ENCODE measurements around the gene IFT74. TPM values are rescaled to one million over a fixed set of nuclear protein-coding genes. Genes with fewer than 3 reads are reported as not detected.
A peak's percentile ranks its signal among the peaks of the same experiment; 100 is the strongest.

Gene IFT74
- polyA plus RNA-seq, 1 experiment: 15.6 TPM

- ChIA-PET CTCF (no interaction called here), POLR2A (interaction anchor here (1.1 kb wide), 1 partner anchor 10 kb away, joined by 3 read pairs; no protein-coding TSS in a partner anchor)
- no peak for TF ChIP-seq CTCF (IDR thresholded peaks at IDR 0.05; ENCODE audit: low read depth, low read length)
- no peak for DNase-seq (ENCODE audit: low read depth, low spot score)
- Histone ChIP-seq H3K4me3 (ENCODE audit: low read depth, low read length) (peak overlapping the region; percentile 92), H3K27me3 (ENCODE audit: control insufficient read depth, insufficient read depth, low read length) (no peaks in the 10 kb centered on the region), H3K9me3 (ENCODE audit: control insufficient read depth, insufficient read depth, low read length) (peaks cover 5% of the 10 kb centered on the region; the same call in 1 of the 2 replicates), H3K27ac (ENCODE audit: low read depth, low read length) (no peak overlapping the region)
Measured at GRCh38 chr9:26945591-26945990, 10.6 kb upstream of the IFT74 start.

- H3K4me3 ChIP-seq (ENCODE audit: low read depth, low read length): peak within 1 kb of the TSS; percentile 92
- no peak for TF ChIP-seq CTCF (IDR thresholded peaks at IDR 0.05; ENCODE audit: low read depth, low read length)
- DNase-seq (ENCODE audit: low read depth, low spot score): peak; percentile 63
- H3K9me3 ChIP-seq (ENCODE audit: control insufficient read depth, insufficient read depth, low read length): peaks cover 5% of the 10 kb centered on the region; the same call in 1 of the 2 replicates
- ChIA-PET CTCF (no interaction called here), POLR2A (interaction anchor here (0.7 to 1.7 kb wide), 2 partner anchors 9 to 177 kb away, joined by 3 to 15 read pairs; partner anchors contain the start of gene IFT74)
- H3K27me3 ChIP-seq (ENCODE audit: control insufficient read depth, insufficient read depth, low read length): no peaks in the 10 kb centered on the region
- H3K27ac ChIP-seq (ENCODE audit: low read depth, low read length): peak within 1 kb of the TSS; percentile 100
Measured at GRCh38 chr9:26946753-26947727, 9.2 kb upstream of the IFT74 start, which contains the start of gene PLAA. PLAA (minus strand) TSS chr9:26947242; CDS start chr9:26947045, 197 bp downstream.

DNA sequence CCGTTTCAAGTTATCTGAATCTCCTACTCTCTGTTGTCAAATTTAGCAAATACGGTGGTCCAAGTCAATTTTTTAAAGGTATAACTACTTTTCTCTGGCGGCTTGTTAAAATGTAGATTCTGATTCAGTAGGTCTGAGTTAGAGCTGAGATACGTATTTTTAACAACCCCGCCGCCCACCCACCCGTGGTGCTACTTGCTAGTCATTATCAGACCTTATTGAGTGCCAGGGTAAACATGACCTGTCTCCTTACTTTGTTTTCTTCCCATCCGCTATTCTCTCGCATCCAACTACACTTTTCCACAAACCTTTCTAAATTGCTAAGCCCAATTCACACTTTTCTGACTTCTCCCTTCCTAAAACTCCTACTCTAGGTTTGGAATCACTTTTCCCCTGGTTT, 8.5 kb upstream of the IFT74 start:
- Histone ChIP-seq H3K27ac (ENCODE audit: low read depth, low read length) (no peak overlapping the region), H3K27me3 (ENCODE audit: control insufficient read depth, insufficient read depth, low read length) (no peaks in the 10 kb centered on the region), H3K4me3 (ENCODE audit: low read depth, low read length) (peak overlapping the region; percentile 92), H3K9me3 (ENCODE audit: control insufficient read depth, insufficient read depth, low read length) (peaks cover 5% of the 10 kb centered on the region; the same call in 1 of the 2 replicates)
- no peak for TF ChIP-seq CTCF (IDR thresholded peaks at IDR 0.05; ENCODE audit: low read depth, low read length)
- POLR2A ChIA-PET: interaction anchor here (0.7 to 1.7 kb wide), 2 partner anchors 9 to 177 kb away, joined by 3 to 15 read pairs; partner anchors contain the start of gene IFT74
- CTCF ChIA-PET: no interaction called here
- no peak for DNase-seq (ENCODE audit: low read depth, low spot score)

DNA sequence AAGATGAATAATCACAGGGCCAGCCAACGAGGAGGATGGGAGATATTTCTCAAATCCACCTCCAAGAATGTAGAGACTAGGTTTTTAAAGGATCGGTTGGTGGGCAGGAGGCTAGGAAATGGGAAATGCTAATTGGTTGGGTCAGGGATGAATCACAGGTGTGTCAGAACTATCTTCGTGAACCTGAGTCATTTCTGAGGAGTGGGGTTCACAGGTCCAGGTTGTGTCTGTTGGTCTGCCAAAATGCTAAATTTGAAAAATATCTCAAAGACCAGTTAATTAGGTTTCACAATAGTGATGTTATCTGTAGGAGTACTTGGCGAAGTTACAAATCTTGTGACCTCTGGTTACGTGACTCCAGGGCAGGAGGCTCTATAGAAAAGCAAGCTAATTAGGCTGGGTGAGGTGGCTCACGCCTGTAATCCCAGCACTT, 6.6 kb upstream of the IFT74 start:
- DNase-seq (ENCODE audit: low read depth, low spot score): no peak
- no peak for TF ChIP-seq CTCF (IDR thresholded peaks at IDR 0.05; ENCODE audit: low read depth, low read length)
- Histone ChIP-seq H3K9me3 (ENCODE audit: control insufficient read depth, insufficient read depth, low read length) (peaks cover 5% of the 10 kb centered on the region; the same call in 1 of the 2 replicates), H3K27ac (ENCODE audit: low read depth, low read length) (no peak overlapping the region), H3K27me3 (ENCODE audit: control insufficient read depth, insufficient read depth, low read length) (no peaks in the 10 kb centered on the region), H3K4me3 (ENCODE audit: low read depth, low read length) (no peak overlapping the region)
- ChIA-PET POLR2A (no interaction called here), CTCF (interaction anchor here (1.0 kb wide), 1 partner anchor 384 kb away, joined by 3 read pairs; no protein-coding TSS in a partner anchor)
